K562 treated with DMSO at 1 percent for 48 hours (cell line): ENCODE results near the gene DIRAS3. TPM values are rescaled to one million over a fixed set of nuclear protein-coding genes. Genes with fewer than 3 reads are reported as not detected.

Source experiments
- total RNA-seq: library from RNA; unstranded; fragments of 300-600 nt; gene quantifications from 2 replicates; pipeline ENCODE4 v1.2.3, GENCODE V29; 2022; ENCODE audit warnings: low replicate concordance; ENCODE audit errors: extremely low read depth

Gene DIRAS3
- not detected in 2 replicates for total RNA-seq

GRCh38 chr1:68049941-68050878 lies at the start of gene DIRAS3:
Gene DIRAS3, minus strand, starts transcription at chr1:68050627. Its CDS starts 3,330 bp downstream, at chr1:68047297.

Other genes starting within 250 kb of the DIRAS3 start
- not detected in 2 replicates for gene GNG12, start 217.2 kb downstream of the DIRAS3 start, total RNA-seq
- not detected in 2 replicates for gene WLS, start 181.9 kb upstream of the DIRAS3 start, total RNA-seq